NCI-H524 treated with DMSO at 0.1 percent for 48 hours (cell line): ENCODE data around the gene NDUFAF7.
"Not testable (repeated sequence)": the region's sequence is repeated elsewhere in the genome, so short reads cannot be mapped to it uniquely, and the experiment has no call there.

Experiments
- DNase-seq: peaks from one replicate; lab custom pipeline; 2025; lab: John Stamatoyannopoulos, UW

Gene NDUFAF7

GRCh38 chr2:37231241-37232130 lies at the start of gene NDUFAF7, which contains the start of gene CEBPZ:
NDUFAF7 (plus strand) TSS chr2:37231658; CDS start chr2:37231706, 48 bp downstream.
CEBPZ (minus strand) TSS chr2:37231596; CDS start chr2:37231567, 29 bp downstream.
- peak; percentile 73 for DNase-seq

DNA sequence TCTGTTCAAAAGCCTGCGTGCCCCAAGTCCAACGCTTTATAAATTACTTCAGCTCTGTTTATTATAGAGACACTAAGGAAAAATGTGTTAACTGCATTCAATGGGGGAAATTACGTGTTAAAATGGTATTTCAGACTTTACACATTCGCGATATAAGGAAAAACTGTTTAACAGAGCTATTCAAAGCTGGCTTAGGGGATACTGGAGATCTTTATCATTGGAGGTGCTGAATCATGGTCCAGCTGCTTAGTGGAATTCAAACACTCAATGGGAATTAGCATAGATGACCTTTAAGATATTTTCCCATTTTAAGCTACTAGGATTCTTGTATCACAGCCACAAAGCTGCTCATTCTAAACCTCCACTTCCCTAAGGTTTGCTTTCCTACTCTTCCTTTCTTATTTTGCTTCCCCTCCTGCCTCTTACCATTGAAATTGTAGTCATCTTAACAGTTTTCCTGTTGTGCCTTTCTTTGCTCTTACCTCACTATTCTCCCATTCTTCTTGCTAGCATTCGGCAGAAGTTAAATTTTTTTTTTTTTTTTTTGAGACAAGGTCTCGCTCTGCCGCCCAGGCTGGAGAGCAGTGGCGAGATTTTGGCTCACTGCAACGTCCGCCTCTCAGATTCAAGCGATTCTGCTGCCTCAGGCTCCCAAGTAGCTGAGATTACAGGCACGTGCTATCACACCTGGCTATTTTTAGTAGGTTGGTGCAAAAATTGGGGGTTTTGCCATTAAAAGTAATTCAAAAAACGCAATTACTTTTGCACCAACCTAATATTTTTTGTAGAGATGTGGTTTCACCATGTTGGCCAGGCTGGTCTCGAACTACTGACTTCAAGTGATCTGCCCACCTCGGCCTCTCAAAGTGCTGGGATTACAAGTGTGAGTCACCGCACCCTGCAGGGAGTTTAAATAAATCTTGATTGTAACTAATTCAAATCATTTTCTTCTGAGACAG lies 49.5 kb upstream of the NDUFAF7 start:
- no peak for DNase-seq

GRCh38 chr2:37188570-37188969 lies 42.9 kb upstream of the NDUFAF7 start, which contains the start of gene SULT6B1:
SULT6B1 (minus strand) TSS chr2:37188670; CDS start chr2:37188640, 30 bp downstream.
- no peak for DNase-seq

- DNase-seq: no peak
Observed at GRCh38 chr2:37189452-37190153, 41.9 kb upstream of the NDUFAF7 start.

- no peak for DNase-seq
Observed at GRCh38 chr2:37190290-37190689, 41.2 kb upstream of the NDUFAF7 start.

- DNase-seq: no peak
Observed at GRCh38 chr2:37191253-37191652, 40.2 kb upstream of the NDUFAF7 start.

GRCh38 chr2:37191747-37192146 lies 39.7 kb upstream of the NDUFAF7 start:
- no peak for DNase-seq

- no peak for DNase-seq
Observed at GRCh38 chr2:37192551-37192950, 38.9 kb upstream of the NDUFAF7 start.

DNA sequence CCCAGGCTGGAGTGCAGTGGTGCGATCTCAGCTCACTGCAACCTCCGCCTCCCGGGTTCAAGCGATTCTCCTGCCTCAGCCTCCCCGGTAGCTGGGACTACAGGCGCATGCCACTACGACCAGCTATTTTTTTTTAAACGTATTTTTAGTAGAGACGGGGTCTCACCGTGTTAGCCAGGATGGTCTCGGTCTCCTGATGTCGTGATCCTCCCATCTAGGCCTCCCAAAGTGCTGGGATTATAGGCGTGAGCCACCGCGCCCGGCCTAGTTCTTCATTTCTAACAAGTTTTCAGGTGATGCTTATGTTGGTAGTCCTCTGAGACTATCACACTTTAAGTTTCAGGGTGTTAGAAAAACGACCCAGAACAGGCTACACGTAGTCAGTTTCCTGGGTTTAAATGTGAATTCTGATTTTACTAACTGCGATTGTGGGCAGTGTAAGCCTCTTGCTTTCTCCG lies 35.6 kb upstream of the NDUFAF7 start:
- DNase-seq: not testable (repeated sequence)

GRCh38 chr2:37196320-37197195 lies 34.9 kb upstream of the NDUFAF7 start, which contains the start of gene CEBPZOS:
CEBPZOS (plus strand) TSS chr2:37196496; CDS start chr2:37199705, 3,209 bp downstream.
- DNase-seq: peak; percentile 32

GRCh38 chr2:37198681-37199065 lies 32.8 kb upstream of the NDUFAF7 start:
- DNase-seq: no peak

DNA sequence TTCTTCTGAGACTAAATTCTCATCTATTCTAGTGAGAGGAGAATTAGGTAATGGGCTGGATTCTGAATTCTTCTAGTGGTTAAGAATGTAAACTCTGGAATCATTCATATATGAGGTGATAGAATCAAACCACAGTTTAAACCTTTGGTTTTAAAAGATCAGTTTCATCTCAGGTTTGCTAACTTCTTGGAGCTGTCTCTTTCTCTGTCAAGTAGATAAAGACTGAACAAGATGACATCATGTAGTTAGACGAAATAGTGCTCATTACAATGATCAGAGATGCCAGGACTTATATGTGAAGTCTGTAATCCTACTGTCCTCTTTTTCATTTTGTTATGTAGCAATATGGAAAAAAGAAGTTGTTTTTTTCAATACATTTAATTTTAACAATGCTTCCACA lies 30.2 kb upstream of the NDUFAF7 start:
- DNase-seq: no peak

GRCh38 chr2:37201766-37202165 lies 29.7 kb upstream of the NDUFAF7 start:
- DNase-seq: no peak

DNA sequence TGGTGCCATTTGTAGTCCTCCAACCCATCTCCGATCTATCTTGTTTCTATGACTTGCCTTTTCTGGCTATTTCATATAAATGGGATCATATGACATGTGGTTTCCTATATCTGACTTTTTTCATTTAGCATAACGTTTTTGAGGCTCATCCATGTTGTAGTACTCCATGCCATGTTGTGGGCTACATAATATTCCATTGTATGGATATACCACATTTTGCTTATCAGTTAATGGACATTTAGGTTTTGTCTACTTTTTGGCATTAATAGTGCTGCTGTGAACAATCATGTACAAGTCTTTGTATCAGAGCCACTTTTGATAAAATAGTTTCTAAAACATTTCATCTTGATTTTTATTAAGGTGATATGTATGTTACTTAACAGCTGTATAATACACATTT lies 27.8 kb upstream of the NDUFAF7 start:
- DNase-seq: no peak

DNA sequence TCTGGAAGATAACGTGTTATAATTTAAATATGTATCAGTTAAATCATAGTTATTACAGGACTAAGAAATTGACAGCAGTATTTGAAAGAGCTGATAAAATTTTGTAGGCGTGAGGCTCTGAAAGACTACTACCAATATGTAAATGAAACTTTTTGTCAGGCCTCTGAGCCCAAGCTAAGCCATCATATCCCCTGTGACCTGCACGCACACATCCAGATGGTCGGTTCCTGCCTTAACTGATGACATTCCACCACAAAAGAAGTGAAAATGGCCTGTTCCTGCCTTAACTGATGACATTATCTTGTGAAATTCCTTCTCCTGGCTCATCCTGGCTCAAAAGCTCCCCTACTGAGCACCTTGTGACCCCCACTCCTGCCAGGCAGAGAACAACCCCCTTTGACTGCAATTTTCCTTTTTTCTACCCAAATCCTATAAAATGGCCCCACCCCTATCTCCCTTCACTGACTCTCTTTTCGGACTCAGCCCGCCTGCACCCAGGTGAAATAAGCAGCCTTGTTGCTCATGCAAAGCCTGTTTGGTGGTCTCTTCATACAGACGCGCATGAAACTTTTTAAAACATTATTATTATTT lies 26.3 kb upstream of the NDUFAF7 start:
- not testable (repeated sequence) for DNase-seq

DNA sequence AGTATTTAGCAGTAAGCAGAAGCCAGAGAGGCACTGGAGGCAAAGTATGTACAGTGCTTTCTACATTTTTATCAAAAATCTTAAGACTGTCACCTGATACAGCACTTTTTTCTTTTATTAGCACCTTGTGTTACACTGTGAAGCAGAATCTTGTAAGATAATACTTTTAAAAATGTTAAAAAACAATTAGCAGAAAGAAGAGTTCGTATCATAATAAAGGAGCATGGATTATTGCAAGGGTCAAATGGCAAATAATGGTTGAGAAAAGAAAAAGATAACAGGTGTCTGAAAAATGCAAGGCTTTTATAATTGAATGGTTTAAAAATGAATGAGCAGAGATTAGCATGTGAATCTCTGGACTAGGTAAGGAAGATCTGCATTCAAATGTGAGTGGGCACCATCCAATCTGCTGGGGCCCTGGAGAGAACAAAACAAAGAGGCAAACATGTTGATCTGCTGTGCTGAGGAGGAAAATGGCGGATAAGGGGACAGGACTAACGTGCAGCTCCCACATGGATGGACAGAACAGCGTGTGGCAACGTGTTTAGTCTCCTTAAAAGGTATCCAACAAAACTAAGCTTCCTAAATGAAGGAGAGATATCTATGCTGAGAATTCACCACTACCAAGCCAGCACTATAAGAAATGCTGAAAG lies 25.6 kb upstream of the NDUFAF7 start:
- no peak for DNase-seq

- not testable (repeated sequence) for DNase-seq
Observed at GRCh38 chr2:37206760-37207159, 24.7 kb upstream of the NDUFAF7 start.

DNA sequence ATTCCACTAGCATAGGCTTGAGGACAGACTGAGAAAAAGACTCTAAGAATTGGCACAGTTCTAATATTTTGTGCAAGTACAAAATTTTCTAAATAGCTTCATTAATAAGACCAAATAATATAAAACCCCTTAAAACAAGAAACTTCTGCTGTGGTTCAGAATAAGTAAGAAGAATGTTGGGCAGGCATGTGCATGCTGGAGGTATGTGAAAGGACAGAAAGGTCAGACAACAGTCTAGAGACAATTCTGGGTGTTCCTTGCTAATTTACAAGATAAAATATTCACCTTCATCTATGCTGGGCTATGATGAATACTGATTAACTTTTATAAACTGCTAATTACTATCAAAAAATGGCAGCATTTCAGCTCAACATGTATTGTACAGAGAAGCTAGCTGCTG lies 20.2 kb upstream of the NDUFAF7 start:
- no peak for DNase-seq

GRCh38 chr2:37211939-37212338 lies 19.5 kb upstream of the NDUFAF7 start:
- no peak for DNase-seq

DNA sequence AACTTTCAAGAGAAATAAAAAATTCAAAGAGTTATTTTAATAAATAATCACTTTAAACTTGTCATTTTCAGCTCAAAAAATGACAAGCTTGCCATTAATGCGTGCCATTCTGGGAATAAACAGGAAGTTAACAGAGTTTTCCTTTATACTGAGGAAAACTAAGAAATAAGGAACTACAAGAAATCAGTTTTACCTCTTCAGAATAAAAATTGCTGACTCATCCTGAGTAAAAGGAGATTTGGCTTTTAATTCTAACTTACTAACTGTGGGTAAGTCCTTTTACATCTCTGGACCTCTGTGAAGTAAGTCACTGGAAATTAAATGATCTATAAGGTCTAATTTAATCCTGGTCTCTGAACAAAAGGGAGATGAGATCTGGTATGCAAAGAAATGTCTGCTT lies 16.2 kb upstream of the NDUFAF7 start:
- DNase-seq: no peak
